Liver (tissue), 2 donors: ENCODE data around the gene MCMBP.

Experiments used
- RAD21 ChIP-seq, 2 donors: IDR thresholded peaks; 2 replicates each; pipeline ENCODE4 v1.6.1; 2016; ENCODE audit warnings: antibody characterized with exemption in 2 of 2, mild to moderate bottlenecking in 2 of 2
- REST ChIP-seq: IDR thresholded peaks from 2 replicates; pipeline ENCODE4 v1.6.1; 2016; ENCODE audit warnings: antibody characterized with exemption, mild to moderate bottlenecking
- SP1 ChIP-seq: IDR thresholded peaks from 2 replicates; pipeline ENCODE4 v1.6.1; 2018; ENCODE audit warnings: antibody characterized with exemption, mild to moderate bottlenecking
- donor health status: healthy.

- TF ChIP-seq RAD21 (IDR thresholded peaks at IDR 0.05) (no peak), REST (no peak), SP1 (no peak)
Observed at GRCh38 chr10:119871881-119872609, 598 bp downstream of the MCMBP start.
